GM18505 (cell line): ENCODE data around the gene HSD17B3.

Experiments
- ATAC-seq: cut with Tn5 transposase; IDR thresholded peaks from one replicate; pipeline ENCODE4 v1.9.1; 2021; ENCODE audit not compliant: unreplicated experiment
- POLR2A ChIP-seq: IDR thresholded peaks from 4 replicates; pipeline ENCODE4 v1.6.1; 2011; ENCODE audit warnings: borderline replicate concordance; ENCODE audit not compliant: insufficient read depth, insufficient read length; ENCODE audit errors: extremely low read depth

The HSD17B3 gene

DNA sequence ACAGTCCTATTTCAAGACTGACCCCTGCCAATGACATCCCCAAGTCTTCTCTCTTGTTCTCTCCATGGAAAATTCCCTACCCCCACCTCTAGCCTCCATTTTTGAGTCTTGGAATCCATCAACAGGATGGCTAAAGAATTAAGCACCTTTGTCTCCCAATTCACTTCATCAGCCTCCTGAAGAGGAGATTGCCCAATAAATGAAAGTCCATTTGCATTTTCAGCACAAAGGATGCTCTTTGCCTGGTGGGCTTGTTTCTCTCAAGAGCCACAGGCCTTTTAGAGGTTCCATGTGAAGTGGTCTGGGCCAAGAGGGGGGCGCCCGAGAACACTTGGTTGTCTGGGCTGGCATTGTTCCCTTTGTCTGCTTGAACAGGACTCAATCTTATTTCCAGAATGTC, 12.6 kb downstream of the HSD17B3 start:
- ATAC-seq, result no peak
- no peak for TF ChIP-seq POLR2A

DNA sequence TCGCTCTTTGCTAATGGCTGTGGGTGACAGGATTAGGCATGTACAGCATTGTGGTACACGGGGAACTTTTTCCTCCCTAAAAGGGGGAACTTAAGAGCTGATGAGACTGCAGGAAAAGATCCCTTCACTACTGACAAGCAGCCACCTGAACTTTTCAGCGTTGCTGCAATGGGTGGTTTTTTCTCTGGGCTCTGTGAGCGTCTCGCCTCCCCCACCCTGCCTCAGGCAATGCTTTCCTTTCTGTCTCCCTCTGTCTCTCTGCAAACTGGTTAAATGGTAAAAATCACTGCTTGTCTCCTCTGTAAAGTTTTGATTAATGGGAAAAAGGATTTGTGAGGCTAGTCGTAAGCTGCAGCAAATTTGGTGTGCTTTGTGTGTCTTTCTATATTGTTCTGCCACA, 20.3 kb downstream of the HSD17B3 start:
- no peak for ATAC-seq

GRCh38 chr9:96279932-96280331, 22.0 kb downstream of the HSD17B3 start:
- no peak for ATAC-seq
- TF ChIP-seq POLR2A, result no peak

More for the DNA sequence above, 20.3 kb downstream of the HSD17B3 start:
- no peak for TF ChIP-seq POLR2A

DNA sequence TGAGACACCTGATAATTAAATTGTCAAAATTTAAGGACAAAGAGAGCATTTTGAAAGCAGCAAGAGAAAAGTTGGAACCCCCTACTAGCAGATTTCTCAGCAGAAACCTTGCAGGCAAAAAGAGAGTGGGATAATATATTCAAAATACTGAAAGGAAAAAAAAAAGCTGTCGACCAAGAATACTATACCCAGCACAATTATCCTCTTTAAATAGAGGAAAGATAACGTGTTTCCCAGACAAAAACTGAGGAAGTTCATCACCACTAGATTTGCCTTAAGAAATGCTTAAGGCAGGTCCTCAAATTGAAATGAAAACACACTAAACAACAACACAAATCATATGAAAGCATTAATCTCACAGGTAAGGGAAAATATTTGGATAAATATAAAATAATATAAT, 27.0 kb downstream of the HSD17B3 start:
- ATAC-seq, result no peak
- TF ChIP-seq POLR2A, result no peak

DNA sequence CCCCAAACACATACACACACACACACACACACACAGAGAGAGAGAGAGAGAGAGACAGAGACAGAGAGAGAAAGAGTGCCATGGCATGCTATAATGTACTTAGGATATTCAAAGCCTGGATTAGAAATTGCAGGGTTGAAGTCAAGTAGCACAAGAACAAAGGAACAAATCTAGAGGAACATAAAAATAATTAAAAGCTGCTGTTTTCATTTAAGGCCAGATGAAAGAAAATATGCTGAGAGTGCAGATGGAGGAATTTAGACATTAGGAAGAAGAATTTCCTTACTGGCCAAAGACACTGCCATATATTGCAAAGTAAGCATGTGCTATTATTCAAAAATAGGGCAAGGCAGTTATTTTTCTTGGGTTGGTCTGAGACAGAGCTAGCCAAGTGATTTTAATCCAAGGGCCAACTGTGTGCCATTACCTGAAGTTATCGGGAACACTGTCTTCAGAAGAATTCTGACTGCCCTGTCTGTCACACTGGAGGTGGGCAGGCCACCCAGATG, 31.7 kb downstream of the HSD17B3 start:
- no peak for ATAC-seq
- no peak for TF ChIP-seq POLR2A

DNA sequence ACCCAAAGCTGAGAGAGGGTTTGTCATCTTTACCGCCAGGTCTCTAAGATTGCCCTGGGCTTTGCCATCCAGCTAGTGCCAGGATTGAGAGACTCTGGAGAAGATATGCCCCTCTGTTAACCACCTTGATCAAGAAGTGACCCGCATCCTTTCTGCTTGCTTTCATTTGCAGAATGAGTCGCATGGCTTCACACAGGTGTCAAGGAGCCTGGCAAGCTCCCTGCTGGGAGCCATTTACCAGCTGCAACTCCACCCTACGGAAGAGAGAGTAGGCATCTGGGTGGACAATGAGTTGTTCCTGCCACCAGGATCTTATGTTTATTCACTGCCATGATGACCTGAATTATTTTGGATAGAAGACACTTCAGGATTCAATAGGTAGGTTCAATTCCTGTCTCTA, 43.0 kb downstream of the HSD17B3 start:
- ATAC-seq, result no peak
- no peak for TF ChIP-seq POLR2A

DNA sequence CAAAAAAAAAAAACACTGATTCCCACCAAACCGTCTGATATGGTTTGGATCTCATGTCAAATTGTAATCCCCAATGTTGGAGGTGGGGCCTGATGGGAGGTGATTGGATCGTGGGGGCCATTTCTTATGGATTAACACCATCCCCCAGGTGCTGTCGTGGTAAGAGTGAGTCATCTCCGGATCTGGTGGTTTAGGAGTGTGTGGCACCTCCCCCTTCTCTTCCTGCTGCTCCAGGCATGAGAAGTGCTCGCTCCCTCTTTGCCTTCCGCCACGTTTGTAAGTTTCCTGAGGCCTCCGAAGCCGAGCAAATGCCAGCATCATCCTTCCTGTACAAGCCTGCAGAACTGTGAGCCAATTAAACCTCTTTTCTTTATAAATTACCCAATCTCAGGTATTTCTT, 45.2 kb downstream of the HSD17B3 start:
- no peak for TF ChIP-seq POLR2A
- no peak for ATAC-seq

GRCh38 chr9:96255698-96256097, 46.3 kb downstream of the HSD17B3 start:
- ATAC-seq, result no peak
- no peak for TF ChIP-seq POLR2A

- ATAC-seq, result no peak
- TF ChIP-seq POLR2A, result no peak
Observed at GRCh38 chr9:96253059-96253696, 48.8 kb downstream of the HSD17B3 start.

DNA sequence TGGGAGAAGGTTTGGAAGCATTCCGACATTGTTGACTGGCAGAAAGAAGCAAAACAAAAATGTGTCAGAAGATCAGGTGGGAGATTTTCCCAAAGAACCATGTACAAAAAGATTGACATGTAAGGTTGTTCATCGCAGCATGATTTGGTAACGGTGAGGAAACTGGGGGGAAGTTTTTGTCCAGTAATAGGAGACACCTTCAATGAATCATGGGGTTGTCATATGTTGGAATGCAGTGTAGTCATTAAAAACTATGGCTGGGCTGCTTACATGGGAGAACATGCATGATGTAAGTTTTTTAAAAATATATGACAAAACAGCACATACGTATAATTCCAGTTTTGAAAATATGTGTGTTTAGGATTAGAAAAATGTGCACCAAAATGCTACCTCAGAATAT, 50.5 kb downstream of the HSD17B3 start:
- no peak for ATAC-seq
- no peak for TF ChIP-seq POLR2A

- no peak for ATAC-seq
- TF ChIP-seq POLR2A, result no peak
Observed at GRCh38 chr9:96249746-96250145, 52.2 kb downstream of the HSD17B3 start.

- no peak for TF ChIP-seq POLR2A
- no peak for ATAC-seq
Observed at GRCh38 chr9:96246267-96246671, 55.7 kb downstream of the HSD17B3 start.

- no peak for TF ChIP-seq POLR2A
- no peak for ATAC-seq
Observed at GRCh38 chr9:96245399-96245798, 56.6 kb downstream of the HSD17B3 start.

DNA sequence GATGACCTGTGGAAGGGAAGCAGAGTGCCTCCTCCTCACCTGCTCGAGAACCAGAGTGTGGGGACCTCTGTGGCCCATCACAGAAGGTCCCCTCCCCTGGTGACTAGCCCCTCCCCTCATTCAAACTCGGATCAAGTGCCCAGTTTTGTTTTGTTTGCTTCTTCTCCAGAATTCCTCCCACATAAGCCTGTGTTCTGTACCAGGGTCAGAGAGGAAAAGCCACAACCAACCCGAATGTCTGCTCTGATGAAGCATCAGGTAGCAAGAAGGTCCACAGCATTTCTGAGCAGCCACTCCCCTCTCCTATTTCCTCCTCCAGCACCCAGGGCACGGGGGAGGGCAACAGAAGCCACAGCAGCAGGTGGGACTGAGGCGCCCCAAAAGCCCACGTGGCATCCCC, 58.2 kb downstream of the HSD17B3 start:
- ATAC-seq, result no peak
- no peak for TF ChIP-seq POLR2A

DNA sequence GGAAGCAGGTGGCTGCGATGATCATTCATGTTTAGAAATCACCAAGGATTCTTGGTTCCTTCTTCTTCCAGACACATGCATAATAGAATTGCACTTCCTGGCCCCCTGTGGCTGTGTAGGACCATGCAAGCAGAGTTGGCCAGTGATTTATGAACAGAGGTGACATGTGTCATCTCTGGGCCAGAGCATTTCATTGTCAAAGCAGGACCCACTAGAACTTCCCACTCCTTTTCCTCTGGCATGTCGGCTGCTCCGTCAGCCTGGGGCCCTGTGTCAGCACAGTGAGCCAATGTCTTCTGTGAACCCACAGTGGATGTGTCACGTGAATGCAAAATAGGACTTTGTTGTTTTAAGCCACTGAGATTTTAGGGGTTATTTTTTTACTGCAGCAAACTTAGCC, 59.2 kb downstream of the HSD17B3 start:
- ATAC-seq, result no peak
- no peak for TF ChIP-seq POLR2A
